BE2C (cell line): ENCODE measurements around the gene ELOVL2.

Experiments used
- DNase-seq: peaks from one replicate; pipeline ENCODE4 v3.0.0-alpha.2; 2020
- H3K27me3 ChIP-seq: fragments of 250-450 bp; sonication (Bioruptor Pico); 2 replicates; pipeline ENCODE4 v1.5.1; 2020; ENCODE audit warnings: mild to moderate bottlenecking
- H3K36me3 ChIP-seq: fragments of 250-450 bp; sonication (Bioruptor Pico); 2 replicates; pipeline ENCODE4 v1.5.1; 2020; ENCODE audit warnings: mild to moderate bottlenecking
- H3K4me1 ChIP-seq: fragments of 250-450 bp; sonication (Bioruptor Pico); 2 replicates; pipeline ENCODE4 v1.5.1; 2020
- H3K4me3 ChIP-seq: 2 replicates; pipeline ENCODE4 v1.5.1; 2011; ENCODE audit warnings: low read depth, low read length
- H3K9me3 ChIP-seq: fragments of 250-450 bp; sonication (Bioruptor Pico); 2 replicates; pipeline ENCODE4 v1.5.1; 2020
- TF ChIP-seq, protein P1 (sequence below): IDR thresholded peaks from 2 replicates; pipeline ENCODE4 v1.5.1; 2012; ENCODE audit warnings: mild to moderate bottlenecking, low read depth, low read length

The ELOVL2 gene

DNA sequence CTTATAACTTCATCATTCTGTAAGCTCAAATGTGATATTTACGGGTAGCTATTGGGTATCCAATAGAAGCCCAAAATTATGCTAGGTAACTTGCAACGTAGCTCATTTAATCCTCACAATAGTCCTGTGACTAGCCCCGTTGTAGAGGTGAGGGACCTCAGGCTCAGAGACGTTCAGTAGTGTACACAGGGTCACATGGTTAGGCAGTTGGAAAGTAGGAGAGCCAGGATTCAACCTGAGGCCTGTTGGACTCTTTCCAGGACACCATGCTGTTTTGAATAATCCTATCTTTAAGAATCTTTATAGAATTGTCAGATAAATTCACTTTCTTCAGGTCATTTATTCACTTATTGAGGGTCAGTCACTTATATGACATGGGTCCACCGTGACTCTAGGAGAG is 9.2 kb upstream of the ELOVL2 start:
- Histone ChIP-seq H3K4me1 (no peaks in the 10 kb centered on the region), H3K36me3 (no peaks in the 10 kb centered on the region), H3K9me3 (no peaks in the 10 kb centered on the region), H3K4me3 (no peak overlapping the region), H3K27me3 (peaks cover 5% of the 10 kb centered on the region; the same call in 1 of the 2 replicates)
- DNase-seq, result no peak
- TF ChIP-seq, protein P1, sequence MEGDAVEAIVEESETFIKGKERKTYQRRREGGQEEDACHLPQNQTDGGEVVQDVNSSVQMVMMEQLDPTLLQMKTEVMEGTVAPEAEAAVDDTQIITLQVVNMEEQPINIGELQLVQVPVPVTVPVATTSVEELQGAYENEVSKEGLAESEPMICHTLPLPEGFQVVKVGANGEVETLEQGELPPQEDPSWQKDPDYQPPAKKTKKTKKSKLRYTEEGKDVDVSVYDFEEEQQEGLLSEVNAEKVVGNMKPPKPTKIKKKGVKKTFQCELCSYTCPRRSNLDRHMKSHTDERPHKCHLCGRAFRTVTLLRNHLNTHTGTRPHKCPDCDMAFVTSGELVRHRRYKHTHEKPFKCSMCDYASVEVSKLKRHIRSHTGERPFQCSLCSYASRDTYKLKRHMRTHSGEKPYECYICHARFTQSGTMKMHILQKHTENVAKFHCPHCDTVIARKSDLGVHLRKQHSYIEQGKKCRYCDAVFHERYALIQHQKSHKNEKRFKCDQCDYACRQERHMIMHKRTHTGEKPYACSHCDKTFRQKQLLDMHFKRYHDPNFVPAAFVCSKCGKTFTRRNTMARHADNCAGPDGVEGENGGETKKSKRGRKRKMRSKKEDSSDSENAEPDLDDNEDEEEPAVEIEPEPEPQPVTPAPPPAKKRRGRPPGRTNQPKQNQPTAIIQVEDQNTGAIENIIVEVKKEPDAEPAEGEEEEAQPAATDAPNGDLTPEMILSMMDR, result no peak

DNA sequence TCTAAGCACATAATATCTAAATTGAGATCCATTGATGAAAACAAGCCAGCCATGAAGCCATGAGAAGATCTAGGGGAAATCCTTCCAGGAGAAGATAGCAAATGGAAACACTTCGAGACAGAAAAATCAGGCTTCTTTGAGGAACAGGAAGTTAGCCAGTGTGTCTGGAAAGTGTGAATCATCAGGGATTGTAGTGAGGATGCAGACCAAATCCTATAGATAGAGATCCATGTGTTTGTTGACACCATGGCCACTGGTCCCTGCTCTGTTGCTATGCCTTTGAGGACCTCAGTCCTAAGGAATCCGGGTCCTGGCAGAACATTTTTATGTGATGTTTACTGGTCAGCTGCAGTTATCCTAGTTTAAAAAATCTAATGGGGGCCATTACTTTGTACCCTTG is 6.6 kb upstream of the ELOVL2 start:
- TF ChIP-seq, protein P1, result no peak
- DNase-seq, result no peak

DNA sequence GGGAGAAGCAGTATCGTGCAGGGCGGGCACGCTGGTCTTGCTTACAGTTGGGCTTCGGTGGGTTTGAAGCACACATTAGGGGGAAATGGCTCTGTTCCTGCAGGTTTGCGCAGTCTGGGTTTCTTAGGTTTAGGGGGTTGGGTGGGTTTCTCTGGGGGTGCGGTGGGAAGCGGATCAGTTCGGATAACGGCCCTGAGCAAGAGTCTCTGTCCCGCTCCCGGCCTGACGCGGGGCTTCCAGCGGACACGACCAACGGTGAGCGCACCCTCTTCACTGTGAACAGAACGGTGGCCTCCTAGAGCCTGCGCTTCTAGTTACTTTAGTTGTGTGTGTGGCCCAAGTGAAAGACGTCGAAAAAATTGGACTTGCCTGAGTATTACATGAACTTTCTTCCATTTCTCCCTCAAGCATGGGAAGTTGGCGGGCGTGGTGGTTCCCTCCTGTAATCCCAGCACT is 635 bp upstream of the ELOVL2 start:
- no peak for DNase-seq
- H3K9me3 ChIP-seq, result no peaks in the 10 kb centered on the region
- TF ChIP-seq, protein P1, result no peak
- peaks cover 61% of the 10 kb centered on the region for H3K27me3 ChIP-seq
- no peak overlapping the region for H3K4me3 ChIP-seq
- H3K4me1 ChIP-seq, result no peaks in the 10 kb centered on the region
- H3K36me3 ChIP-seq, result no peaks in the 10 kb centered on the region

More for the DNA sequence above, 6.6 kb upstream of the ELOVL2 start:
- no peaks in the 10 kb centered on the region for H3K36me3 ChIP-seq
- no peak overlapping the region for H3K4me3 ChIP-seq
- no peaks in the 10 kb centered on the region for H3K4me1 ChIP-seq
- H3K27me3 ChIP-seq, result peaks cover 9% of the 10 kb centered on the region
- no peaks in the 10 kb centered on the region for H3K9me3 ChIP-seq

GRCh38 chr6:11043378-11043960 is 636 bp downstream of the ELOVL2 start:
- no peak for DNase-seq
- TF ChIP-seq, protein P1, result no peak
- Histone ChIP-seq H3K4me1 (no peaks in the 10 kb centered on the region), H3K36me3 (no peaks in the 10 kb centered on the region), H3K27me3 (peaks cover 65% of the 10 kb centered on the region), H3K9me3 (no peaks in the 10 kb centered on the region), H3K4me3 (no peak overlapping the region)

DNA sequence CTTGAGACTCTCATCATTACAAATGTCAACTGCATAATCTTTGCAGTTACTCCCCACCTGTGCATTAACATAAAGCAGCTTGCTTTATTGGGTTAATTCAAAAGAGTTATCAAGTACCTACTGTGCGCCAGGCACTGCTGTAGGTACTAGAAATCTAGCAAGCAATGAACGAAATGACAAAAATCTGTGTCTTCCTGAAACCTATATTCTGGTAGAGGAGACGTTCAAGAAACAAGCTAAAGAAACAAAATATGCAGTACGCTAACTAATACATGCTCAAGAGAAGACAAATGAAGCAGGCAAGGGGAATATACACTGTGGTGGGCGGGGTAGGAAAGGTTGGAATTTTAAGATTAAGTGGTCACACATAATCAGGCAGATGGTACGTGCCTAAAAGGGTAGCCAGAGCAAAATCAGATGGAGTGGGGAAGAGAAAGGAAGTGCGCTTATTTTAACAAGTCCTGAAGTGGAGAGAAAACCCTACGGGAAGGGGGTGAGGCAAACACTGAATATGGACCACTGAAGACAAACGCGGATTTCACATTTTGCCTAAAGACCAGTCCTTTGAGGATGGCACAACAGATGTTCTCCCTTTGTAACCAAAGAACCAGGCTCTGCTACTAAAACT is 1.2 kb downstream of the ELOVL2 start:
- Histone ChIP-seq H3K4me3 (no peak overlapping the region), H3K36me3 (no peaks in the 10 kb centered on the region), H3K9me3 (no peaks in the 10 kb centered on the region), H3K27me3 (peaks cover 67% of the 10 kb centered on the region), H3K4me1 (no peaks in the 10 kb centered on the region)
- TF ChIP-seq, protein P1, result no peak
- DNase-seq, result no peak

GRCh38 chr6:11042025-11042749 is 1.9 kb downstream of the ELOVL2 start:
- TF ChIP-seq, protein P1, result no peak
- Histone ChIP-seq H3K4me3 (no peak overlapping the region), H3K4me1 (no peaks in the 10 kb centered on the region), H3K27me3 (peaks cover 68% of the 10 kb centered on the region), H3K9me3 (no peaks in the 10 kb centered on the region), H3K36me3 (no peaks in the 10 kb centered on the region)
- no peak for DNase-seq
